HG02981 (cell line): ENCODE data around the gene BMP4.
"Not testable (repeated sequence)": the region's sequence is repeated elsewhere in the genome, so short reads cannot be mapped to it uniquely, and the experiment has no call there.

Experiments
- ATAC-seq: cut with Tn5 transposase; IDR thresholded peaks from one replicate; pipeline ENCODE4 v1.9.1; 2021; ENCODE audit warnings: mild to moderate bottlenecking, moderate library complexity; ENCODE audit not compliant: unreplicated experiment

BMP4 gene

GRCh38 chr14:53956427-53957201 is at the start of gene BMP4:
Gene BMP4 (minus strand): TSS chr14:53956825. CDS start chr14:53952222, 4,603 bp downstream.
- ATAC-seq: no peak

- no peak for ATAC-seq
Measured at GRCh38 chr14:54003064-54003463, 46.4 kb upstream of the BMP4 start.

- ATAC-seq: no peak
Measured at GRCh38 chr14:54002653-54003052, 46.0 kb upstream of the BMP4 start.

GRCh38 chr14:54001189-54001878 is 44.7 kb upstream of the BMP4 start:
- no peak for ATAC-seq

- no peak for ATAC-seq
Measured at GRCh38 chr14:54000341-54000811, 43.8 kb upstream of the BMP4 start.

GRCh38 chr14:53999061-53999488 is 42.5 kb upstream of the BMP4 start:
- ATAC-seq: no peak

- no peak for ATAC-seq
Measured at GRCh38 chr14:53996041-53996440, 39.4 kb upstream of the BMP4 start.

GRCh38 chr14:53993920-53994607 is 37.4 kb upstream of the BMP4 start:
- ATAC-seq: no peak

GRCh38 chr14:53990978-53991377 is 34.4 kb upstream of the BMP4 start:
- no peak for ATAC-seq

- not testable (repeated sequence) for ATAC-seq
Measured at GRCh38 chr14:53986718-53987117, 30.1 kb upstream of the BMP4 start.

- ATAC-seq: not testable (repeated sequence)
Measured at GRCh38 chr14:53984958-53985357, 28.3 kb upstream of the BMP4 start.

GRCh38 chr14:53983112-53983511 is 26.5 kb upstream of the BMP4 start:
- no peak for ATAC-seq

- ATAC-seq: no peak
Measured at GRCh38 chr14:53982546-53982945, 25.9 kb upstream of the BMP4 start.

- no peak for ATAC-seq
Measured at GRCh38 chr14:53979747-53980642, 23.4 kb upstream of the BMP4 start.

GRCh38 chr14:53979113-53979681 is 22.6 kb upstream of the BMP4 start:
- ATAC-seq: no peak

GRCh38 chr14:53978194-53978593 is 21.6 kb upstream of the BMP4 start:
- ATAC-seq: no peak

GRCh38 chr14:53975444-53975843 is 18.8 kb upstream of the BMP4 start:
- no peak for ATAC-seq

GRCh38 chr14:53971521-53971920 is 14.9 kb upstream of the BMP4 start:
- ATAC-seq: no peak

- no peak for ATAC-seq
Measured at GRCh38 chr14:53969326-53969725, 12.7 kb upstream of the BMP4 start.

- no peak for ATAC-seq
Measured at GRCh38 chr14:53968726-53969125, 12.1 kb upstream of the BMP4 start.
